SJCRH30 (cell line): Measurements from ENCODE around the gene TUT4. TPM values are rescaled to one million over a fixed set of nuclear protein-coding genes. Genes with fewer than 3 reads are reported as not detected.

Experiments
- DNase-seq, 2 experiments: peaks; one replicate each; pipeline ENCODE4 v3.0.0-alpha.2; 2015 to 2020
- H3K27ac ChIP-seq: fragments of 250-450 bp; sonication (Bioruptor Pico); 2 replicates; pipeline ENCODE4 v1.5.1; 2020; ENCODE audit warnings: mild to moderate bottlenecking, moderate library complexity
- H3K27me3 ChIP-seq: fragments of 250-450 bp; sonication (Bioruptor Pico); 2 replicates; pipeline ENCODE4 v1.5.1; 2020; ENCODE audit warnings: mild to moderate bottlenecking, moderate library complexity
- H3K36me3 ChIP-seq: fragments of 250-450 bp; sonication (Bioruptor Pico); 2 replicates; pipeline ENCODE4 v1.5.1; 2020; ENCODE audit warnings: mild to moderate bottlenecking, moderate library complexity
- H3K4me1 ChIP-seq: fragments of 250-450 bp; sonication (Bioruptor Pico); 2 replicates; pipeline ENCODE4 v1.5.1; 2020; ENCODE audit warnings: mild to moderate bottlenecking, moderate library complexity
- H3K4me3 ChIP-seq: fragments of 250-450 bp; sonication (Bioruptor Pico); 2 replicates; pipeline ENCODE4 v1.5.1; 2020; ENCODE audit warnings: mild to moderate bottlenecking, moderate library complexity
- H3K9me3 ChIP-seq: fragments of 250-450 bp; sonication (Bioruptor Pico); replicated peaks from 2 replicates; pipeline ENCODE4 v1.5.1; 2020; ENCODE audit warnings: mild to moderate bottlenecking, moderate library complexity
- total RNA-seq: library from RNA; depleted of rRNA; stranded (reverse); fragments of >200 nt; shearing (Covaris generic); gene quantifications from 2 replicates; pipeline ENCODE4 v1.2.3, GENCODE V29; 2014; rRNA removed

The TUT4 gene
- total RNA-seq, 1 experiment from 2014 or later, result 67.8 TPM

- DNase-seq, result peak; percentile 98 to 99
- peak within 1 kb of the TSS; percentile 74 for H3K27ac ChIP-seq
- peaks cover 56% of the 10 kb centered on the region for H3K36me3 ChIP-seq
- no peaks in the 10 kb centered on the region for H3K9me3 ChIP-seq
- peak within 1 kb of the TSS; percentile 86 for H3K4me3 ChIP-seq
- no peaks in the 10 kb centered on the region for H3K27me3 ChIP-seq
- H3K4me1 ChIP-seq, result peaks cover 5% of the 10 kb centered on the region; the same call in 1 of the 2 replicates
Observed at GRCh38 chr1:52404116-52404974, 148.5 kb downstream of the TUT4 start, which contains the start of the genes ORC1 and PRPF38A. TSS of gene ORC1 (minus strand) at chr1:52404423. CDS start at chr1:52402223, 2,200 bp downstream. TSS of gene PRPF38A (plus strand) at chr1:52404602. CDS start at chr1:52404750, 148 bp downstream.

- no peaks in the 10 kb centered on the region for H3K9me3 ChIP-seq
- no peaks in the 10 kb centered on the region for H3K27me3 ChIP-seq
- peaks cover 49% of the 10 kb centered on the region for H3K36me3 ChIP-seq
- peak overlapping the region; percentile 86 for H3K4me3 ChIP-seq
- peak in 1 of 2 experiments; percentile 67 for DNase-seq
- H3K4me1 ChIP-seq, result peaks cover 5% of the 10 kb centered on the region; the same call in 1 of the 2 replicates
- H3K27ac ChIP-seq, result peak overlapping the region; percentile 74
Observed at GRCh38 chr1:52403566-52404115, 149.3 kb downstream of the TUT4 start.

- no peak overlapping the region for H3K27ac ChIP-seq
- DNase-seq, result no peak
- H3K4me1 ChIP-seq, result peaks cover 5% of the 10 kb centered on the region; the same call in 1 of the 2 replicates
- peak overlapping the region; percentile 86 for H3K4me3 ChIP-seq
- H3K9me3 ChIP-seq, result no peaks in the 10 kb centered on the region
- peaks cover 47% of the 10 kb centered on the region for H3K36me3 ChIP-seq
- no peaks in the 10 kb centered on the region for H3K27me3 ChIP-seq
Observed at GRCh38 chr1:52402860-52403240, 150.0 kb downstream of the TUT4 start.

- Histone ChIP-seq H3K27me3 (no peaks in the 10 kb centered on the region), H3K27ac (no peak overlapping the region), H3K4me3 (no peak overlapping the region), H3K9me3 (no peaks in the 10 kb centered on the region), H3K4me1 (no peaks in the 10 kb centered on the region), H3K36me3 (peaks cover 46% of the 10 kb centered on the region)
- no peak for DNase-seq
Observed at GRCh38 chr1:52400131-52400530, 152.8 kb downstream of the TUT4 start.

- no peak for DNase-seq
- Histone ChIP-seq H3K27me3 (no peaks in the 10 kb centered on the region), H3K4me3 (no peak overlapping the region), H3K36me3 (peaks cover 51% of the 10 kb centered on the region), H3K4me1 (no peaks in the 10 kb centered on the region), H3K27ac (no peak overlapping the region), H3K9me3 (no peaks in the 10 kb centered on the region)
Observed at GRCh38 chr1:52399629-52400028, 153.3 kb downstream of the TUT4 start.

- no peak overlapping the region for H3K4me3 ChIP-seq
- H3K4me1 ChIP-seq, result no peaks in the 10 kb centered on the region
- no peaks in the 10 kb centered on the region for H3K9me3 ChIP-seq
- peaks cover 82% of the 10 kb centered on the region for H3K36me3 ChIP-seq
- H3K27ac ChIP-seq, result no peak overlapping the region
- no peak for DNase-seq
- no peaks in the 10 kb centered on the region for H3K27me3 ChIP-seq
Observed at GRCh38 chr1:52393174-52393573, 159.7 kb downstream of the TUT4 start.

- no peaks in the 10 kb centered on the region for H3K4me1 ChIP-seq
- H3K27me3 ChIP-seq, result no peaks in the 10 kb centered on the region
- H3K4me3 ChIP-seq, result no peak overlapping the region
- H3K27ac ChIP-seq, result no peak overlapping the region
- no peaks in the 10 kb centered on the region for H3K9me3 ChIP-seq
- peaks cover 87% of the 10 kb centered on the region for H3K36me3 ChIP-seq
- no peak for DNase-seq
Observed at GRCh38 chr1:52386458-52386857, 166.4 kb downstream of the TUT4 start.

GRCh38 chr1:52385376-52385775, 167.5 kb downstream of the TUT4 start:
- no peak overlapping the region for H3K4me3 ChIP-seq

More at GRCh38 chr1:52385376-52385775, 167.5 kb downstream of the TUT4 start:
- no peaks in the 10 kb centered on the region for H3K4me1 ChIP-seq
- no peak overlapping the region for H3K27ac ChIP-seq
- H3K27me3 ChIP-seq, result no peaks in the 10 kb centered on the region
- H3K9me3 ChIP-seq, result no peaks in the 10 kb centered on the region
- H3K36me3 ChIP-seq, result peaks cover 88% of the 10 kb centered on the region
- no peak for DNase-seq

Other genes starting within 250 kb of the TUT4 start
- 18.6 and 20.9 TPM in 2 replicates for gene CC2D1B, start 186.9 kb downstream of the TUT4 start, total RNA-seq
- gene ORC1, start 148.7 kb downstream of the TUT4 start, total RNA-seq, result 37.3 and 38.9 TPM in 2 replicates
- gene PRPF38A, start 148.5 kb downstream of the TUT4 start, total RNA-seq, result 65.5 and 66.2 TPM in 2 replicates
- 10.6 and 13.4 TPM in 2 replicates for gene GPX7, start 49.3 kb upstream of the TUT4 start, total RNA-seq
- not detected in 2 replicates for gene SHISAL2A, start 80.1 kb upstream of the TUT4 start, total RNA-seq
- gene COA7, start 145.3 kb upstream of the TUT4 start, total RNA-seq, result 22.7 and 23.1 TPM in 2 replicates
- 36.6 and 39.5 TPM in 2 replicates for gene ZYG11B, start 173.4 kb upstream of the TUT4 start, total RNA-seq